ENCODE results near the gene CTTNBP2.

The CTTNBP2 gene

DNA sequence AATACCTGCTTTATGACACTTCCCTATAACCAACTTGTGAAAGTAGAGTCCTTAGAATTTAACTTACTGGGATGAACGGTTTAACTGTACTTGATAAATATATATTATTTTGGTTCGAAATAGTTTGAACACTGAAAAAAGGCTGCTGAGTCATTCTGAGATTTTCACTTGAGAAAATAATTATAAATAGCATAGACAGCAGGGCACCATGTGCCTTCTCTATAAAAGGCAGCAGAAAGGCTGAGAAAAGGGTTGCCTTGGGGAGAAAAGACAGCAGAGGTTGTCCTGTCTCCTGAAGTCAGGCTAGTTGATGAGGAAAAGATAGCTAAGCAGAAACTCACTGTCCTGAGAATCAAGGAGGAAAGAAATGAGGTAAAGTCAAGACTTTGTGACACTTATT, 92.4 kb downstream of the CTTNBP2 start:
- no peak overlapping the region for H3K4me3 ChIP-seq (replicated peaks; ENCODE audit: insufficient read depth, low read length)
- no peak overlapping the region for H3K27ac ChIP-seq (replicated peaks)
- no peak for DNase-seq (ENCODE audit: low read depth in 1 of 2, low spot score in 1 of 2)
- no peaks in the 10 kb centered on the region for H3K27me3 ChIP-seq (ENCODE audit: insufficient read depth, poor library complexity, severe bottlenecking)
- TF ChIP-seq, protein P1, sequence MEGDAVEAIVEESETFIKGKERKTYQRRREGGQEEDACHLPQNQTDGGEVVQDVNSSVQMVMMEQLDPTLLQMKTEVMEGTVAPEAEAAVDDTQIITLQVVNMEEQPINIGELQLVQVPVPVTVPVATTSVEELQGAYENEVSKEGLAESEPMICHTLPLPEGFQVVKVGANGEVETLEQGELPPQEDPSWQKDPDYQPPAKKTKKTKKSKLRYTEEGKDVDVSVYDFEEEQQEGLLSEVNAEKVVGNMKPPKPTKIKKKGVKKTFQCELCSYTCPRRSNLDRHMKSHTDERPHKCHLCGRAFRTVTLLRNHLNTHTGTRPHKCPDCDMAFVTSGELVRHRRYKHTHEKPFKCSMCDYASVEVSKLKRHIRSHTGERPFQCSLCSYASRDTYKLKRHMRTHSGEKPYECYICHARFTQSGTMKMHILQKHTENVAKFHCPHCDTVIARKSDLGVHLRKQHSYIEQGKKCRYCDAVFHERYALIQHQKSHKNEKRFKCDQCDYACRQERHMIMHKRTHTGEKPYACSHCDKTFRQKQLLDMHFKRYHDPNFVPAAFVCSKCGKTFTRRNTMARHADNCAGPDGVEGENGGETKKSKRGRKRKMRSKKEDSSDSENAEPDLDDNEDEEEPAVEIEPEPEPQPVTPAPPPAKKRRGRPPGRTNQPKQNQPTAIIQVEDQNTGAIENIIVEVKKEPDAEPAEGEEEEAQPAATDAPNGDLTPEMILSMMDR (IDR thresholded peaks at IDR 0.05; ENCODE audit: insufficient read depth, low read length), result no peak
- no peak for TF ChIP-seq SPI1 (IDR thresholded peaks at IDR 0.05; ENCODE audit: borderline replicate concordance, low read depth)
- no peak for TF ChIP-seq POLR2AphosphoS5 (IDR thresholded peaks at IDR 0.05; ENCODE audit: low read depth)
- TF ChIP-seq, protein P2, sequence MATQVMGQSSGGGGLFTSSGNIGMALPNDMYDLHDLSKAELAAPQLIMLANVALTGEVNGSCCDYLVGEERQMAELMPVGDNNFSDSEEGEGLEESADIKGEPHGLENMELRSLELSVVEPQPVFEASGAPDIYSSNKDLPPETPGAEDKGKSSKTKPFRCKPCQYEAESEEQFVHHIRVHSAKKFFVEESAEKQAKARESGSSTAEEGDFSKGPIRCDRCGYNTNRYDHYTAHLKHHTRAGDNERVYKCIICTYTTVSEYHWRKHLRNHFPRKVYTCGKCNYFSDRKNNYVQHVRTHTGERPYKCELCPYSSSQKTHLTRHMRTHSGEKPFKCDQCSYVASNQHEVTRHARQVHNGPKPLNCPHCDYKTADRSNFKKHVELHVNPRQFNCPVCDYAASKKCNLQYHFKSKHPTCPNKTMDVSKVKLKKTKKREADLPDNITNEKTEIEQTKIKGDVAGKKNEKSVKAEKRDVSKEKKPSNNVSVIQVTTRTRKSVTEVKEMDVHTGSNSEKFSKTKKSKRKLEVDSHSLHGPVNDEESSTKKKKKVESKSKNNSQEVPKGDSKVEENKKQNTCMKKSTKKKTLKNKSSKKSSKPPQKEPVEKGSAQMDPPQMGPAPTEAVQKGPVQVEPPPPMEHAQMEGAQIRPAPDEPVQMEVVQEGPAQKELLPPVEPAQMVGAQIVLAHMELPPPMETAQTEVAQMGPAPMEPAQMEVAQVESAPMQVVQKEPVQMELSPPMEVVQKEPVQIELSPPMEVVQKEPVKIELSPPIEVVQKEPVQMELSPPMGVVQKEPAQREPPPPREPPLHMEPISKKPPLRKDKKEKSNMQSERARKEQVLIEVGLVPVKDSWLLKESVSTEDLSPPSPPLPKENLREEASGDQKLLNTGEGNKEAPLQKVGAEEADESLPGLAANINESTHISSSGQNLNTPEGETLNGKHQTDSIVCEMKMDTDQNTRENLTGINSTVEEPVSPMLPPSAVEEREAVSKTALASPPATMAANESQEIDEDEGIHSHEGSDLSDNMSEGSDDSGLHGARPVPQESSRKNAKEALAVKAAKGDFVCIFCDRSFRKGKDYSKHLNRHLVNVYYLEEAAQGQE (IDR thresholded peaks at IDR 0.05; ENCODE audit: insufficient replicate concordance, low read depth), result no peak
- no peak for TF ChIP-seq GABPA (IDR thresholded peaks at IDR 0.05; ENCODE audit: low read depth)

DNA sequence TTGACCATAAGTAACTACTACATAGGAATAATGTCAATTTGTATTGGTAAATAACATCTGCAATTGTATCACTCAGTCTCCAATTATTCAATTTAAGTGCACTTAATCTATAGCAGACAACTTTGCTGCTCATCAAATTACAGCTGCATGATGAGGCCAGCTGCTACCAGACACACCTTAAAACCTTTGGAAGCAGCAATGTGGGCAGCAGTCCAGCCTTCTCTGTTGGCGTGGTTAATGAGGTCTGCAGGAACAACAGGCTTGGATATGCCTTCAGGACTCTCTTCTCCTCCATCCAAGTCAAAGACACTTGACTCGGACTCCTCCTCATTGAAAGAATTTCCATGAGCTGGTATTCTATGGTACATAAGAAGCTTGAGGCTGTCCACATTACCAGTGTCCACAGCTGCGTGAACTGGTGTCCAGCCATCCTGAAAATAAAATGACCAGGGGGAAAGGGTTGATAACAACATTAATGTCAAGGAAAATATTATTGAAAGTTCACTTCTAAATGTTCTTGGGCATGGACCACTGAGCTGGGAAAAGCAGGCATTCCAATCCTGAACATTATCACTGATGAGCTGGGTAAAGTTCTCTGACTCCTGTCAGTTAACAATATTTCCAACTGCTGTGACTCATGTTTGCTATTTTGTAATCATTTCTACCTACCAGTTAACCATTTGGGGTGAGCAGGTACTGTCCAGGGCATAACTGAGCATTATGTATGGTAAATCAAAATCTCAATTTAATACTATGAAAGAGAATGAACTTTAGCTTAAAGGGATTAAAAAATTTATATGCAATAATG, 95.7 kb downstream of the CTTNBP2 start:
- TF ChIP-seq, protein P1 (IDR thresholded peaks at IDR 0.05; ENCODE audit: insufficient read depth, low read length), result no peak
- TF ChIP-seq GABPA (IDR thresholded peaks at IDR 0.05; ENCODE audit: low read depth) (no peak), POLR2AphosphoS5 (IDR thresholded peaks at IDR 0.05; ENCODE audit: low read depth) (no peak), SPI1 (IDR thresholded peaks at IDR 0.05; ENCODE audit: borderline replicate concordance, low read depth) (no peak)
- TF ChIP-seq, protein P2 (IDR thresholded peaks at IDR 0.05; ENCODE audit: insufficient replicate concordance, low read depth), result no peak

GRCh38 chr7:117776224-117776623, 97.0 kb downstream of the CTTNBP2 start:
- no peak for DNase-seq (ENCODE audit: low read depth in 1 of 2, low spot score in 1 of 2)
- Histone ChIP-seq H3K4me3 (replicated peaks; ENCODE audit: insufficient read depth, low read length) (no peak overlapping the region), H3K27me3 (ENCODE audit: insufficient read depth, poor library complexity, severe bottlenecking) (no peaks in the 10 kb centered on the region), H3K27ac (replicated peaks) (no peak overlapping the region)
- TF ChIP-seq, protein P1 (IDR thresholded peaks at IDR 0.05; ENCODE audit: insufficient read depth, low read length), result no peak
- TF ChIP-seq SPI1 (IDR thresholded peaks at IDR 0.05; ENCODE audit: borderline replicate concordance, low read depth) (no peak), GABPA (IDR thresholded peaks at IDR 0.05; ENCODE audit: low read depth) (no peak), POLR2AphosphoS5 (IDR thresholded peaks at IDR 0.05; ENCODE audit: low read depth) (no peak)
- TF ChIP-seq, protein P2 (IDR thresholded peaks at IDR 0.05; ENCODE audit: insufficient replicate concordance, low read depth), result no peak

More for the DNA sequence above, 95.7 kb downstream of the CTTNBP2 start:
- H3K27ac ChIP-seq (replicated peaks), result no peak overlapping the region
- no peaks in the 10 kb centered on the region for H3K27me3 ChIP-seq (ENCODE audit: insufficient read depth, poor library complexity, severe bottlenecking)
- H3K4me3 ChIP-seq (replicated peaks; ENCODE audit: insufficient read depth, low read length), result no peak overlapping the region
- DNase-seq (ENCODE audit: low read depth in 1 of 2, low spot score in 1 of 2), result no peak
